ENCODE results near the gene TACO1. TPM values are rescaled to one million over a fixed set of nuclear protein-coding genes. Genes with fewer than 3 reads are reported as not detected.

TACO1 gene
- total and polyA plus RNA-seq, 2 donors from 2014 or later = 18.4 to 80.1 TPM

DNA sequence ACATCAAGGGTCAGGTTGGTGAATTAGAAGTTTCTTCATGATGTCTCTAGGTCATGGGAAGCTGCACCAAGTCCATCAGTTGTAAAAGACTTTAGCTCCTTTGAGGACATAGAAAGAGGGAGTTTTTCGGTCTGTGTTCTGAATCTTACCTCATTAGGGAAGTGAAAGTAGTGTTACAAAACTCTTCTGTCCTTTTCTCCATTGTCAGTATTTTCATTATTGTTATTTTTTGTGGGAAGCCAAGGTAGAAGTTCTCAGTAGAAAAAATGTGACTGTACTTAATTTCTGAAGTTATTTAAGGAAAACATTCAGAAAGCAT lies 45.8 kb downstream of the TACO1 start:
- H3K27ac ChIP-seq (ENCODE audit: low read depth in 2 of 2, low read length in 2 of 2) = no peak overlapping the region
- no peak overlapping the region for H3K9ac ChIP-seq (ENCODE audit: low read length in 3 of 3)
- intact Hi-C loops (cut with DNase I) = no loop called here
- H3K36me3 ChIP-seq (ENCODE audit: control insufficient read depth in 2 of 3, insufficient read depth in 3 of 3, low read length in 3 of 3) = peaks cover 0 to 17% (median 17%) of the 10 kb centered on the region in 3 donors
- H3K9me3 ChIP-seq (ENCODE audit: control insufficient read depth in 2 of 3, insufficient read depth in 1 of 3, low read length in 3 of 3) = no peaks in the 10 kb centered on the region
- H3K4me1 ChIP-seq (ENCODE audit: control insufficient read depth in 2 of 3, insufficient read depth in 2 of 3, low read depth in 1 of 3, low read length in 3 of 3) = no peaks in the 10 kb centered on the region
- TF ChIP-seq, protein P1, sequence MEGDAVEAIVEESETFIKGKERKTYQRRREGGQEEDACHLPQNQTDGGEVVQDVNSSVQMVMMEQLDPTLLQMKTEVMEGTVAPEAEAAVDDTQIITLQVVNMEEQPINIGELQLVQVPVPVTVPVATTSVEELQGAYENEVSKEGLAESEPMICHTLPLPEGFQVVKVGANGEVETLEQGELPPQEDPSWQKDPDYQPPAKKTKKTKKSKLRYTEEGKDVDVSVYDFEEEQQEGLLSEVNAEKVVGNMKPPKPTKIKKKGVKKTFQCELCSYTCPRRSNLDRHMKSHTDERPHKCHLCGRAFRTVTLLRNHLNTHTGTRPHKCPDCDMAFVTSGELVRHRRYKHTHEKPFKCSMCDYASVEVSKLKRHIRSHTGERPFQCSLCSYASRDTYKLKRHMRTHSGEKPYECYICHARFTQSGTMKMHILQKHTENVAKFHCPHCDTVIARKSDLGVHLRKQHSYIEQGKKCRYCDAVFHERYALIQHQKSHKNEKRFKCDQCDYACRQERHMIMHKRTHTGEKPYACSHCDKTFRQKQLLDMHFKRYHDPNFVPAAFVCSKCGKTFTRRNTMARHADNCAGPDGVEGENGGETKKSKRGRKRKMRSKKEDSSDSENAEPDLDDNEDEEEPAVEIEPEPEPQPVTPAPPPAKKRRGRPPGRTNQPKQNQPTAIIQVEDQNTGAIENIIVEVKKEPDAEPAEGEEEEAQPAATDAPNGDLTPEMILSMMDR (IDR thresholded peaks at IDR 0.05; ENCODE audit: borderline replicate concordance, extremely low read depth, insufficient read depth) = no peak
- no peak for DNase-seq
- H3K4me3 ChIP-seq (ENCODE audit: low read length in 3 of 3) = no peak overlapping the region
- no peak for FAIRE-seq
- no peaks in the 10 kb centered on the region for H3K27me3 ChIP-seq (ENCODE audit: control insufficient read depth, insufficient read depth, low read length)

DNA sequence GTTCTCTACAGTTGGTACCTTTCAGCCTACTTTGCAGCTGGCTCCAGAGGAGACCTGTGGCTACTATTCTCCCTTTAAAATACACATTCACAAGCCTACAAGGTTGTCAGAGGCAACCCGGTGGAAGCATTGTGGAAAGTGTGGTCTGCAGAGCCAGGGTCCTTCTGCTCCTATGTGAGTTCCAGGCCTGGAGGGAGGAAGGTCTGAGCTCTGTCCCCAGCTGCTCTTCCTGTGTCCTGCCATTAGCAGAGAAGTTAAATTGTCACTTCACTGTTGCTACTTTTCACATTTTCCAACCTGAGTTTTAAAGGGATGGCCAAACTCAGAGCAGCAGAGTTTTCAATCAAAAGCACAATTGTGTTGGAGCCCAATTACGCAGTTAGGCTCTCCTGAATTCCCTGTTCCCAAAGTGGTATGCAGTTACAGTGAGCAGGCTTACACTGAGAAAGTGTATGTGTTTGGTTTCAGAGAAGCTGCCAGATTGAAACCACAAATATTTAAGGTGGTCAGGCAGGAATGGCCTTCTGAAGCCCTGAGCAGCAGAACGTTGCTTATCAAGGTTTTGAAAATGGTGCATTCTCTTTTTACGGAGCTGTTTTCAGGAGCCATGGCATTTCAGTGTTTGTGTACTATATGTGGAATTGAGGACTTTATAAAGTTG lies 46.5 kb downstream of the TACO1 start:
- no peak for FAIRE-seq
- no peak for DNase-seq
- intact Hi-C loops (cut with DNase I) = no loop called here
- H3K36me3 ChIP-seq (ENCODE audit: control insufficient read depth in 2 of 3, insufficient read depth in 3 of 3, low read length in 3 of 3) = peaks cover 0 to 17% (median 17%) of the 10 kb centered on the region in 3 donors
- no peak overlapping the region for H3K27ac ChIP-seq (ENCODE audit: low read depth in 2 of 2, low read length in 2 of 2)
- no peaks in the 10 kb centered on the region for H3K27me3 ChIP-seq (ENCODE audit: control insufficient read depth, insufficient read depth, low read length)
- TF ChIP-seq, protein P1 (IDR thresholded peaks at IDR 0.05; ENCODE audit: borderline replicate concordance, extremely low read depth, insufficient read depth) = no peak
- H3K9ac ChIP-seq (ENCODE audit: low read length in 3 of 3) = no peak overlapping the region
- H3K9me3 ChIP-seq (ENCODE audit: control insufficient read depth in 2 of 3, insufficient read depth in 1 of 3, low read length in 3 of 3) = no peaks in the 10 kb centered on the region
- H3K4me3 ChIP-seq (ENCODE audit: low read length in 3 of 3) = no peak overlapping the region
- no peaks in the 10 kb centered on the region for H3K4me1 ChIP-seq (ENCODE audit: control insufficient read depth in 2 of 3, insufficient read depth in 2 of 3, low read depth in 1 of 3, low read length in 3 of 3)

DNA sequence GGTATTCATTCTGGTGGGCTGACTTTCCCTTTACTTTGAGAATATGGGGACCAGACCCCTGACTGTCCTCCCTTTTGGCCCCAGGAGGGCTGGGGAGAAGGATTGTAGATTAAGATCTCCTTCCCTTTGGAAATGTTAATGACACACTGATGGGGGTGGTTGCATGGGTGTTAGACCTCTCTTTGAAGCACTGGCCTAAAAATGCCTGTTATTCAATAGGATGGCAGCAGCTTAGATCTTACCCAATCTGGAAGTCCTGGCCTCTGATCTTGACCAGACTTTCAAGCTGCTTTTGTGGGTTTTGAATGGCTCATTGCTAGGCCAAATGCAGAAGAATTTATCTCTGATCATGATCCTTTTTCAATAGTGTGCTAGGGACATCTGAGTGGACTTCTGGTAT lies 47.2 kb downstream of the TACO1 start:
- Histone ChIP-seq H3K4me1 (ENCODE audit: control insufficient read depth in 2 of 3, insufficient read depth in 2 of 3, low read depth in 1 of 3, low read length in 3 of 3) (no peaks in the 10 kb centered on the region), H3K27ac (ENCODE audit: low read depth in 2 of 2, low read length in 2 of 2) (no peak overlapping the region), H3K27me3 (ENCODE audit: control insufficient read depth, insufficient read depth, low read length) (no peaks in the 10 kb centered on the region), H3K9ac (ENCODE audit: low read length in 3 of 3) (no peak overlapping the region), H3K9me3 (ENCODE audit: control insufficient read depth in 2 of 3, insufficient read depth in 1 of 3, low read length in 3 of 3) (no peaks in the 10 kb centered on the region), H3K4me3 (ENCODE audit: low read length in 3 of 3) (no peak overlapping the region), H3K36me3 (ENCODE audit: control insufficient read depth in 2 of 3, insufficient read depth in 3 of 3, low read length in 3 of 3) (peaks cover 0 to 22% (median 17%) of the 10 kb centered on the region in 3 donors)
- TF ChIP-seq, protein P1 (IDR thresholded peaks at IDR 0.05; ENCODE audit: borderline replicate concordance, extremely low read depth, insufficient read depth) = no peak
- intact Hi-C loops (cut with DNase I) = no loop called here
- FAIRE-seq (no peak), DNase-seq (no peak)

DNA sequence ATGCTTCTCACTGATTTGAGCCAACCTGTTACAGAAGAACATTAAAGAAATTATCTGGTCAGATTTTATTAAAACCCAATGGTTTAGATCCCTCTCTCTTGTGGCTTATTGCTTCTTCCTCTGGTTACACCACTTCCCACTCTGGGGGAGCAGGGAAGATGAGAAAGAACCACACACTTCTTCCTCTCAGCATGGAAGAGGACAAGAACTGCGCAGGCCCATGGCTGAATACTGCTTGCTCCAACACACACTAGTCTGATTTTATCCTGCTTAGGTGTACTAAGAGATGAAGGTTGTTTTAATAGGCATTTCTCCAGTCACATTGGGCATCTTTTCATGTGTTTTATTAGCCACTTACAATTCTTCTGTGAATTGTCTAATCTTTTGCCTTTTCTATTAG lies 49.1 kb downstream of the TACO1 start:
- DNase-seq (no peak), FAIRE-seq (no peak)
- intact Hi-C loops (cut with DNase I) = no loop called here
- Histone ChIP-seq H3K9ac (ENCODE audit: low read length in 3 of 3) (no peak overlapping the region), H3K27me3 (ENCODE audit: control insufficient read depth, insufficient read depth, low read length) (no peaks in the 10 kb centered on the region), H3K4me3 (ENCODE audit: low read length in 3 of 3) (no peak overlapping the region), H3K36me3 (ENCODE audit: control insufficient read depth in 2 of 3, insufficient read depth in 3 of 3, low read length in 3 of 3) (peaks cover 0 to 23% (median 17%) of the 10 kb centered on the region in 3 donors), H3K27ac (ENCODE audit: low read depth in 2 of 2, low read length in 2 of 2) (no peak overlapping the region), H3K9me3 (ENCODE audit: control insufficient read depth in 2 of 3, insufficient read depth in 1 of 3, low read length in 3 of 3) (no peaks in the 10 kb centered on the region), H3K4me1 (ENCODE audit: control insufficient read depth in 2 of 3, insufficient read depth in 2 of 3, low read depth in 1 of 3, low read length in 3 of 3) (no peaks in the 10 kb centered on the region)
- TF ChIP-seq, protein P1 (IDR thresholded peaks at IDR 0.05; ENCODE audit: borderline replicate concordance, extremely low read depth, insufficient read depth) = no peak
